ENCODE data around the gene STAU1.
A peak's percentile ranks its signal among the peaks of the same experiment; 100 is the strongest.
"Not testable (repeated sequence)": the region's sequence is repeated elsewhere in the genome, so short reads cannot be mapped to it uniquely, and the experiment has no call there.

STAU1 gene

GRCh38 chr20:49228676-49229075, 40.5 kb upstream of the STAU1 start:
- H3K27ac ChIP-seq (ENCODE audit: insufficient read depth, low read length, poor library complexity, severe bottlenecking), result no peak overlapping the region
- no peaks in the 10 kb centered on the region for H3K4me1 ChIP-seq (ENCODE audit: control insufficient read depth, insufficient read depth, low read length, poor library complexity, severe bottlenecking)
- DNase-seq, result no peak
- H3K27me3 ChIP-seq (replicated peaks; ENCODE audit: control insufficient read depth, insufficient read depth, low read length, poor library complexity, severe bottlenecking), result no peaks in the 10 kb centered on the region
- no peaks in the 10 kb centered on the region for H3K9me3 ChIP-seq (ENCODE audit: control insufficient read depth, low read length)
- peaks cover 74% of the 10 kb centered on the region for H3K36me3 ChIP-seq (ENCODE audit: control insufficient read depth, insufficient read depth, low read length)
- H3K4me3 ChIP-seq (ENCODE audit: insufficient read depth, low read depth, low read length, poor library complexity, severe bottlenecking), result no peak overlapping the region

- no peak overlapping the region for H3K27ac ChIP-seq (ENCODE audit: insufficient read depth, low read length, poor library complexity, severe bottlenecking)
- H3K9me3 ChIP-seq (ENCODE audit: control insufficient read depth, low read length), result no peaks in the 10 kb centered on the region
- no peaks in the 10 kb centered on the region for H3K27me3 ChIP-seq (replicated peaks; ENCODE audit: control insufficient read depth, insufficient read depth, low read length, poor library complexity, severe bottlenecking)
- no peak for DNase-seq
- H3K4me3 ChIP-seq (ENCODE audit: insufficient read depth, low read depth, low read length, poor library complexity, severe bottlenecking), result no peak overlapping the region
- H3K4me1 ChIP-seq (ENCODE audit: control insufficient read depth, insufficient read depth, low read length, poor library complexity, severe bottlenecking), result no peaks in the 10 kb centered on the region
- H3K36me3 ChIP-seq (ENCODE audit: control insufficient read depth, insufficient read depth, low read length), result peaks cover 73% of the 10 kb centered on the region
These were observed 37.8 kb upstream of the STAU1 start for GRCh38 chr20:49225896-49226295.

DNA sequence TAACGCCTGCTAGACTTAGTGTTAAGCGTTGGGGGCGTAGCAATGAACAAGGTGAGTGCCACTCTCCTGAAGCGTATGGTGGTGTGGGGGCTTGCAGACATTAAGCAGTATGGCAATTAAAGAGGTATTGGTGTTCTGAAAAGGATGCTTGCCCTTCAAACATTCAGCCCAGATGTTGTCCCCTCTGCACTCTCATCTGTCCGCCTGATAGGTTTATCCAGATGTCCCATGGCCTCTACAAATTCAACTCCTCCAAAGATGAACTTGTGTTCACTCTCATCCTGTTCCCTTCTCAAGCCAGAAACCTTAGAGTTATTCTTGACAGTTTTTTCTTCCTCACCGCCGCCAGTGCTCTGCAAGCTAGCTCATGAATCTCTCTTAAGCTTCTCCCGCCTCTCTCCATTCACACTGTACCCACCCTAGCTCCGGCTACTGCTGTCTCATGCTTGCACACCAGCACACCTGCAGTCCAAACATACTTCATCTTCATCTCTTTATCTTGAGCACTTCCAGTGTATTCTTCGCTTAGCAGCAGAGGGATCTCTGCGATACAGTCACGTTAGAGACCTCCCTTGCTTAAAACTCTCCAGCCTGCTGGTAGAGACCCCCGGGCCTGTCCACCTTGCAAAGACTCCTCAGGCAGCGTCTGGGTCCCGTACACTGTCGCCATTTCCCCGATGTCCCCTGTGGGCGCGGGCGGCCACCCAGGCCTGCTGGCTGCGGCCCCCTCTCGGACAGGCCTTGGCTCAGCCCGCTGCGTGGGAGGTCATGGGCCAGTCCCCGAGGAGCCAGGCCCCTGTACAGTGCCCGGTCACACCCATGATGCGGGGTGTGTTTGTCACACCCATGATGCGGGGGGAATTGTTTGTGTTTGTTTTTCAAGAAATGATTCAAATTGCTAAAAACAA, 32.0 kb upstream of the STAU1 start:
- Histone ChIP-seq H3K9me3 (ENCODE audit: control insufficient read depth, low read length) (no peaks in the 10 kb centered on the region), H3K27me3 (replicated peaks; ENCODE audit: control insufficient read depth, insufficient read depth, low read length, poor library complexity, severe bottlenecking) (no peaks in the 10 kb centered on the region), H3K36me3 (ENCODE audit: control insufficient read depth, insufficient read depth, low read length) (peaks cover 35% of the 10 kb centered on the region), H3K4me3 (ENCODE audit: insufficient read depth, low read depth, low read length, poor library complexity, severe bottlenecking) (peak overlapping the region; percentile 77), H3K27ac (ENCODE audit: insufficient read depth, low read length, poor library complexity, severe bottlenecking) (peak overlapping the region; percentile 93), H3K4me1 (ENCODE audit: control insufficient read depth, insufficient read depth, low read length, poor library complexity, severe bottlenecking) (peaks cover 8% of the 10 kb centered on the region)
- DNase-seq, result no peak

DNA sequence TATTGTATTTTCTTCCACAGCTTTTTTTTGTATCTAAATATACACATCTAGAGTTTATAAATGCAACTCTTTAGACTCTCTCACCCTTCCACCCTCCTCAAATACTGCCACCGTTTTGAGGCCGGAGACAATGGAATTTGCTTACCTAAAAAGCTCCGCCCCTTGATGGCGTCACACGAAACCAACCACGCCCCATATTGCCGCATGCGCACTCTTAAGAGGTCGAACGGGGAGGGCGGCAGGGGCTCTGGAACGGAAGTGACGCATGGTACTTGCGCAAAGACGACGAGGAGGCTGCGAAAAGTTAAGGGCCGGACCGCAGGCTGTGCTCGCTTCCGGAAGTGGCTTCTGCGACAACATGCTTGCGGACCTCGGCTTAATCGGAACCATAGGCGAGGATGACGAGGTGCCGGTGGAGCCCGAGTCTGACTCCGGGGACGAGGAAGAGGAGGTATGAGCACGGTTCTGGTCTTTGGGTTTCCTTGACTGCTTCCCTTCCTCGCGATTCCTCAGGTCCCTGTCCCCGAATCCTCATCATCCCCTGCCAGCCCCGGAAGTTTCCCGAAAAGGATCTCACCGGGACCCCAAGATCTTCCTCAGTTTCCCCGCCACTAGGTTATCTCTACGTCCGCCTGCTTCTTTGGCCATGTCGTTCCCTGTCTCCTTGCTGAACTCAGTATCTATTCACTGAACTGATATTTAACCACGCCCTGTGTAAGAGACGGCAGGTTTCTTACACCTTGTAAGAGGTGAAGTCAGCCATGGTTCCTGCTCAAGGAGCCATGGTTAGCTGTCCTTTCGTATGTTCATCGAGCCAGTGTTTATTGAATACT, 31.2 kb upstream of the STAU1 start, which contains the start of gene DDX27:
DDX27 (plus strand) TSS at position 326 of the 833 bp plus-strand sequence; CDS start at position 359, 33 bp downstream.
- Histone ChIP-seq H3K4me3 (ENCODE audit: insufficient read depth, low read depth, low read length, poor library complexity, severe bottlenecking) (peak within 1 kb of the TSS; percentile 77), H3K4me1 (ENCODE audit: control insufficient read depth, insufficient read depth, low read length, poor library complexity, severe bottlenecking) (peaks cover 8% of the 10 kb centered on the region), H3K27me3 (replicated peaks; ENCODE audit: control insufficient read depth, insufficient read depth, low read length, poor library complexity, severe bottlenecking) (no peaks in the 10 kb centered on the region), H3K27ac (ENCODE audit: insufficient read depth, low read length, poor library complexity, severe bottlenecking) (peak within 1 kb of the TSS; percentile 93), H3K9me3 (ENCODE audit: control insufficient read depth, low read length) (no peaks in the 10 kb centered on the region), H3K36me3 (ENCODE audit: control insufficient read depth, insufficient read depth, low read length) (peaks cover 27% of the 10 kb centered on the region)
- DNase-seq, result peak; percentile 93 to 97 (median 97)

GRCh38 chr20:49218739-49219090, 30.6 kb upstream of the STAU1 start:
- H3K27me3 ChIP-seq (replicated peaks; ENCODE audit: control insufficient read depth, insufficient read depth, low read length, poor library complexity, severe bottlenecking); H3K4me1 ChIP-seq (ENCODE audit: control insufficient read depth, insufficient read depth, low read length, poor library complexity, severe bottlenecking); H3K9me3 ChIP-seq (ENCODE audit: control insufficient read depth, low read length); DNase-seq; H3K4me3 ChIP-seq (ENCODE audit: insufficient read depth, low read depth, low read length, poor library complexity, severe bottlenecking): not testable (repeated sequence)
- Histone ChIP-seq H3K36me3 (ENCODE audit: control insufficient read depth, insufficient read depth, low read length) (peaks cover 21% of the 10 kb centered on the region), H3K27ac (ENCODE audit: insufficient read depth, low read length, poor library complexity, severe bottlenecking) (peak overlapping the region; percentile 55)

GRCh38 chr20:49216991-49217578, 29.0 kb upstream of the STAU1 start:
- no peaks in the 10 kb centered on the region for H3K9me3 ChIP-seq (ENCODE audit: control insufficient read depth, low read length)
- peak; percentile 77 to 90 (median 87) for DNase-seq
- H3K4me3 ChIP-seq (ENCODE audit: insufficient read depth, low read depth, low read length, poor library complexity, severe bottlenecking), result no peak overlapping the region
- H3K4me1 ChIP-seq (ENCODE audit: control insufficient read depth, insufficient read depth, low read length, poor library complexity, severe bottlenecking), result peaks cover 8% of the 10 kb centered on the region
- peaks cover 9% of the 10 kb centered on the region for H3K36me3 ChIP-seq (ENCODE audit: control insufficient read depth, insufficient read depth, low read length)
- H3K27ac ChIP-seq (ENCODE audit: insufficient read depth, low read length, poor library complexity, severe bottlenecking), result no peak overlapping the region
- no peaks in the 10 kb centered on the region for H3K27me3 ChIP-seq (replicated peaks; ENCODE audit: control insufficient read depth, insufficient read depth, low read length, poor library complexity, severe bottlenecking)

DNA sequence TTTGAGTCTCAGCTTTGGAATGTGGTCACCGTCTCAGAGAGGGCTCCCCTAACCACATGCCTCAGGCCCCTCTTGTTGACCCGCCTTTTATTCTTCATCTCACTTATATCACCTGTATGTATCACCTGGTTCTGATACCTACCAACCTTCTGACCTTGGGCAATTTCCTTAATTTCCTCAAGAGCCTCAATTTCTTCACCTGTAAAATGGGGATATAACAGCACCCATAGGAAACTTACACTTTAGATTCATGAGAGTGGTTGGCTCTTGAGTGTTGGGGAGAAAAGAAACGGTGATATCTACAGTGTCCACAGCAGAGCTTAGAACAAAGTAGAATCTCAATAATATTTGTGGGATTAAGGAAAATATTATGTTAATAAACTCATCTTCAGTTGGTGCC, 27.1 kb upstream of the STAU1 start:
- H3K4me3 ChIP-seq (ENCODE audit: insufficient read depth, low read depth, low read length, poor library complexity, severe bottlenecking), result no peak overlapping the region
- no peaks in the 10 kb centered on the region for H3K9me3 ChIP-seq (ENCODE audit: control insufficient read depth, low read length)
- no peak for DNase-seq
- H3K36me3 ChIP-seq (ENCODE audit: control insufficient read depth, insufficient read depth, low read length), result no peaks in the 10 kb centered on the region
- H3K4me1 ChIP-seq (ENCODE audit: control insufficient read depth, insufficient read depth, low read length, poor library complexity, severe bottlenecking), result peaks cover 5% of the 10 kb centered on the region
- H3K27me3 ChIP-seq (replicated peaks; ENCODE audit: control insufficient read depth, insufficient read depth, low read length, poor library complexity, severe bottlenecking), result no peaks in the 10 kb centered on the region
- H3K27ac ChIP-seq (ENCODE audit: insufficient read depth, low read length, poor library complexity, severe bottlenecking), result no peak overlapping the region

GRCh38 chr20:49214571-49214970, 26.4 kb upstream of the STAU1 start:
- no peak for DNase-seq
- H3K9me3 ChIP-seq (ENCODE audit: control insufficient read depth, low read length), result no peaks in the 10 kb centered on the region
- H3K4me1 ChIP-seq (ENCODE audit: control insufficient read depth, insufficient read depth, low read length, poor library complexity, severe bottlenecking), result no peaks in the 10 kb centered on the region
- no peak overlapping the region for H3K4me3 ChIP-seq (ENCODE audit: insufficient read depth, low read depth, low read length, poor library complexity, severe bottlenecking)
- H3K27me3 ChIP-seq (replicated peaks; ENCODE audit: control insufficient read depth, insufficient read depth, low read length, poor library complexity, severe bottlenecking), result no peaks in the 10 kb centered on the region
- H3K27ac ChIP-seq (ENCODE audit: insufficient read depth, low read length, poor library complexity, severe bottlenecking), result no peak overlapping the region
- H3K36me3 ChIP-seq (ENCODE audit: control insufficient read depth, insufficient read depth, low read length), result no peaks in the 10 kb centered on the region

GRCh38 chr20:49210757-49211110, 22.6 kb upstream of the STAU1 start:
- no peak for DNase-seq
- no peaks in the 10 kb centered on the region for H3K4me1 ChIP-seq (ENCODE audit: control insufficient read depth, insufficient read depth, low read length, poor library complexity, severe bottlenecking)
- no peak overlapping the region for H3K4me3 ChIP-seq (ENCODE audit: insufficient read depth, low read depth, low read length, poor library complexity, severe bottlenecking)
- no peaks in the 10 kb centered on the region for H3K9me3 ChIP-seq (ENCODE audit: control insufficient read depth, low read length)
- no peak overlapping the region for H3K27ac ChIP-seq (ENCODE audit: insufficient read depth, low read length, poor library complexity, severe bottlenecking)
- H3K27me3 ChIP-seq (replicated peaks; ENCODE audit: control insufficient read depth, insufficient read depth, low read length, poor library complexity, severe bottlenecking), result no peaks in the 10 kb centered on the region
- H3K36me3 ChIP-seq (ENCODE audit: control insufficient read depth, insufficient read depth, low read length), result no peaks in the 10 kb centered on the region

All from effector memory CD4-positive, alpha-beta T cell (primary cell).